ENCODE measurements around the gene ACSF3.
A peak's percentile ranks its signal among the peaks of the same experiment; 100 is the strongest.

ACSF3 gene

GRCh38 chr16:89114159-89114981 is 20.7 kb downstream of the ACSF3 start:
- DNase-seq, result no peak

GRCh38 chr16:89115216-89115861 is 21.7 kb downstream of the ACSF3 start:
- DNase-seq, result peak in 3 of 4 experiments; percentile 50 to 81 (median 78)

- DNase-seq, result no peak
Observed at GRCh38 chr16:89116341-89117226, 22.9 kb downstream of the ACSF3 start.

- DNase-seq, result no peak
Observed at GRCh38 chr16:89117227-89117974, 23.7 kb downstream of the ACSF3 start.

- DNase-seq, result no peak
Observed at GRCh38 chr16:89117975-89118289, 24.3 kb downstream of the ACSF3 start.

- DNase-seq, result no peak
Observed at GRCh38 chr16:89118361-89119165, 24.9 kb downstream of the ACSF3 start.

GRCh38 chr16:89119166-89119621 is 25.5 kb downstream of the ACSF3 start:
- no peak for DNase-seq

GRCh38 chr16:89119661-89120141 is 26.0 kb downstream of the ACSF3 start:
- DNase-seq, result no peak

GRCh38 chr16:89120281-89120680 is 26.6 kb downstream of the ACSF3 start:
- DNase-seq, result no peak

GRCh38 chr16:89120921-89121351 is 27.3 kb downstream of the ACSF3 start:
- no peak for DNase-seq

GRCh38 chr16:89121691-89122321 is 28.2 kb downstream of the ACSF3 start:
- DNase-seq, result no peak

- peak in 2 of 4 experiments; percentile 66 to 73 for DNase-seq
Observed at GRCh38 chr16:89122322-89122851, 28.7 kb downstream of the ACSF3 start.

GRCh38 chr16:89123001-89123830 is 29.6 kb downstream of the ACSF3 start:
- no peak for DNase-seq

- no peak for DNase-seq
Observed at GRCh38 chr16:89123831-89124100, 30.1 kb downstream of the ACSF3 start.

- DNase-seq, result no peak
Observed at GRCh38 chr16:89129378-89129777, 35.7 kb downstream of the ACSF3 start.

- no peak for DNase-seq
Observed at GRCh38 chr16:89130448-89130847, 36.8 kb downstream of the ACSF3 start.

GRCh38 chr16:89131783-89132182 is 38.1 kb downstream of the ACSF3 start:
- DNase-seq, result no peak

- no peak for DNase-seq
Observed at GRCh38 chr16:89132194-89133005, 38.7 kb downstream of the ACSF3 start.

- DNase-seq, result no peak
Observed at GRCh38 chr16:89133457-89134127, 39.9 kb downstream of the ACSF3 start.

Data from activated CD4-positive, CD25-positive, alpha-beta regulatory T cell (primary cell).